Loucy (cell line): ENCODE results near the gene PARVB.

Experiments
- EZH2phosphoT487 ChIP-seq: fragments of 200-600 bp; IDR thresholded peaks from 2 replicates; pipeline ENCODE4 v1.6.1; 2018; ENCODE audit warnings: antibody characterized with exemption, mild to moderate bottlenecking, moderate library complexity, borderline replicate concordance
- TF ChIP-seq, protein P1 (sequence below): fragments of 200-600 bp; sonication (generic); conservative IDR thresholded peaks from 2 replicates; pipeline ENCODE4 v1.5.1; 2014; ENCODE audit warnings: mild to moderate bottlenecking, antibody characterized with exemption, low read length

DNA sequence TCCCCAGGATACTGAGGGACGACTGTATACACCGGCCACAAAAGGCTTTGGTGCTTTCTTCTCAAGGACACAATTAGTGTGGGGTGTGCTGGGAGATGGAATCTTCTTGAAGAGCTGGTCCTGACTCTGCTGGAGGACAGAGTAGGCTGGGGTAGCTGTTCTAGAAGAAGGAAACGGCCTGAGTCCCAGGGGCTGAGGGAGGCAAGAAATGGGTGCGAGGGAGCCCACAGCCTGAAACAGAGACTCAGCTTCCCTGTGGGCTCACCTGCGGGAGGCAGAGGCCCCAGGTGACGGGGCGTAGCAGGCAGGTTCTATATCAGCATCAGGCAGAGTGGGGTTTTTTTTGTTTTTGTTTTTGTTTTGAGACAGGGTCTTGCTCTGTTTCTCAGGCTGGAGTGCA is 193.2 kb downstream of the PARVB start:
- TF ChIP-seq, protein P1, sequence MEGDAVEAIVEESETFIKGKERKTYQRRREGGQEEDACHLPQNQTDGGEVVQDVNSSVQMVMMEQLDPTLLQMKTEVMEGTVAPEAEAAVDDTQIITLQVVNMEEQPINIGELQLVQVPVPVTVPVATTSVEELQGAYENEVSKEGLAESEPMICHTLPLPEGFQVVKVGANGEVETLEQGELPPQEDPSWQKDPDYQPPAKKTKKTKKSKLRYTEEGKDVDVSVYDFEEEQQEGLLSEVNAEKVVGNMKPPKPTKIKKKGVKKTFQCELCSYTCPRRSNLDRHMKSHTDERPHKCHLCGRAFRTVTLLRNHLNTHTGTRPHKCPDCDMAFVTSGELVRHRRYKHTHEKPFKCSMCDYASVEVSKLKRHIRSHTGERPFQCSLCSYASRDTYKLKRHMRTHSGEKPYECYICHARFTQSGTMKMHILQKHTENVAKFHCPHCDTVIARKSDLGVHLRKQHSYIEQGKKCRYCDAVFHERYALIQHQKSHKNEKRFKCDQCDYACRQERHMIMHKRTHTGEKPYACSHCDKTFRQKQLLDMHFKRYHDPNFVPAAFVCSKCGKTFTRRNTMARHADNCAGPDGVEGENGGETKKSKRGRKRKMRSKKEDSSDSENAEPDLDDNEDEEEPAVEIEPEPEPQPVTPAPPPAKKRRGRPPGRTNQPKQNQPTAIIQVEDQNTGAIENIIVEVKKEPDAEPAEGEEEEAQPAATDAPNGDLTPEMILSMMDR: no peak
- TF ChIP-seq EZH2phosphoT487: no peak
